HFF-Myc (cell line): Measurements from ENCODE around the gene NRK.
"Not testable (repeated sequence)": the region's sequence is repeated elsewhere in the genome, so short reads cannot be mapped to it uniquely, and the experiment has no call there.

ENCODE experiments used
- DNase-seq: peaks from one replicate; pipeline ENCODE4 v3.0.0-alpha.2; 2011; ENCODE audit warnings: low read depth; ENCODE audit errors: extremely low read depth
- H3K4me3 ChIP-seq: replicated peaks from 2 replicates; pipeline ENCODE4 v1.5.1; 2011; ENCODE audit warnings: low read depth, mild to moderate bottlenecking, control low read depth, low read length
- TF ChIP-seq, protein P1 (sequence below): IDR thresholded peaks from 2 replicates; pipeline ENCODE4 v1.5.1; 2012; ENCODE audit warnings: mild to moderate bottlenecking, low read depth, low read length, control low read depth; ENCODE audit errors: missing control alignments

NRK gene

GRCh38 chrX:105820247-105820646 lies 2.1 kb upstream of the NRK start:
- TF ChIP-seq, protein P1, sequence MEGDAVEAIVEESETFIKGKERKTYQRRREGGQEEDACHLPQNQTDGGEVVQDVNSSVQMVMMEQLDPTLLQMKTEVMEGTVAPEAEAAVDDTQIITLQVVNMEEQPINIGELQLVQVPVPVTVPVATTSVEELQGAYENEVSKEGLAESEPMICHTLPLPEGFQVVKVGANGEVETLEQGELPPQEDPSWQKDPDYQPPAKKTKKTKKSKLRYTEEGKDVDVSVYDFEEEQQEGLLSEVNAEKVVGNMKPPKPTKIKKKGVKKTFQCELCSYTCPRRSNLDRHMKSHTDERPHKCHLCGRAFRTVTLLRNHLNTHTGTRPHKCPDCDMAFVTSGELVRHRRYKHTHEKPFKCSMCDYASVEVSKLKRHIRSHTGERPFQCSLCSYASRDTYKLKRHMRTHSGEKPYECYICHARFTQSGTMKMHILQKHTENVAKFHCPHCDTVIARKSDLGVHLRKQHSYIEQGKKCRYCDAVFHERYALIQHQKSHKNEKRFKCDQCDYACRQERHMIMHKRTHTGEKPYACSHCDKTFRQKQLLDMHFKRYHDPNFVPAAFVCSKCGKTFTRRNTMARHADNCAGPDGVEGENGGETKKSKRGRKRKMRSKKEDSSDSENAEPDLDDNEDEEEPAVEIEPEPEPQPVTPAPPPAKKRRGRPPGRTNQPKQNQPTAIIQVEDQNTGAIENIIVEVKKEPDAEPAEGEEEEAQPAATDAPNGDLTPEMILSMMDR: no peak
- no peak for DNase-seq
- H3K4me3 ChIP-seq: no peak overlapping the region

- no peak overlapping the region for H3K4me3 ChIP-seq
- no peak for DNase-seq
- TF ChIP-seq, protein P1: no peak
These were observed 743 bp upstream of the NRK start for GRCh38 chrX:105821471-105822121.

GRCh38 chrX:105823092-105823455 lies 735 bp downstream of the NRK start:
- no peak overlapping the region for H3K4me3 ChIP-seq
- TF ChIP-seq, protein P1: no peak
- no peak for DNase-seq

DNA sequence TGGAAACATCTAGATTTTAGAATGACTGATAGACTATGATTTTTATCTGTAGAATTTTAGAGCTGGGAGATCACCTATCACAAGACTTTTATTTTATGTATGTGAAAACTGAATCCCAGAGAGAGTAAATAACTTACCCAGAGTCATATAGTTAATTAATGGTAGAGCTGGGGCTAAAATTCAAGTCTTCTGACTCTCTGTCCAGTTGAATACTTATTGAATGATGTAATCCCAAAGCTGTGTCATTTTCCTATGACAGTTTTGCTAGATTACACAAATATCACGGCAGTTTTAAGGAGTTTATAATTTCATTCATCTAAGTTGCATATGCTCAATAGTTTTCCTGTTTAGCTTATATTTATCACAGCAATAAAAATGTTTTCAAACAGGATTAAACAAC lies 6.7 kb downstream of the NRK start:
- TF ChIP-seq, protein P1: no peak
- H3K4me3 ChIP-seq: no peak overlapping the region
- DNase-seq: no peak

DNA sequence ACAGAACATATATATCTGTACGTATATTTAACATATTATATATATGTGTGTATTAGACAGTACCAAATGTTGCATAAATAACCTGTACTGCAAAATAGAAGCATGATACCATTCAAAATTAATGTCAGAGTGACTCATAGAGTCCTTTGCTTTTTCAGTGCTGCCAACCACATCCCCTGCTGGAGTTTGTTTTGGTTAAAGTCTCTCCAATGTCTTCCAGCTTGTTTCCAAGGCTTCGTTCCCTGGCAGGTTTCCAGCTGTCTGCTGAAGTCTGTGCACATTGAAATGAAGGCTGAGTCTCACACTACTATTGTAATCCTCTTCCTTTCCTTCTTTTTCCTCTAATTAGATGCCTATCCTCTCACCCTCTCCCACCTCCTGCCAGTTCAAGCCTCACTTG lies 14.9 kb downstream of the NRK start:
- TF ChIP-seq, protein P1: no peak
- H3K4me3 ChIP-seq: no peak overlapping the region
- DNase-seq: no peak

- no peak for DNase-seq
- H3K4me3 ChIP-seq: no peak overlapping the region
- TF ChIP-seq, protein P1: no peak
These were observed 23.3 kb downstream of the NRK start for GRCh38 chrX:105845631-105846030.

DNA sequence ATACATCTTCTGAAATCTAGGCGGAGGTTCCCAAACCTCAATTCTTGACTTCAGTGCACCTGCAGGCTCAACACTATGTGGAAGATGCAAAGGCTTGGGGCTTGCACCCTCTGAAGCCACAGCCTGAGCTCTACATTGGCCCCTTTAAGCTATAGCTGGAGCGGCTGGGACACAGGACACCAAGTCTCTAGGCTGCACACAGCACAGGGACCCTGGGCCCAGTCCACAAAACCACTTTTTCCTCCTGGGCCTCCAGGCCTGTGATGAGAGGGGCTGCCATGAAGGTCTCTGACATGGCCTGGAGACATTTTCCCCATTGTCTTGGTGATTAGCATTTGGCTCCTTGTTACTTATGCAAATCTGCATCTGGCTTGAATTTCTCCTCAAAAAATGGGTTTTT lies 27.8 kb downstream of the NRK start:
- not testable (repeated sequence) for DNase-seq, H3K4me3 ChIP-seq
